ENCODE results near the gene TCP11L2.
"Not testable (repeated sequence)": the region's sequence is repeated elsewhere in the genome, so short reads cannot be mapped to it uniquely, and the experiment has no call there.

TCP11L2 gene

GRCh38 chr12:106307181-106307580 lies 4.6 kb downstream of the TCP11L2 start:
- no peak for DNase-seq
- TF ChIP-seq GATA1 (IDR thresholded peaks at IDR 0.05; ENCODE audit: low read depth, low read length): no peak
- no peak for TF ChIP-seq POLR2A (IDR thresholded peaks at IDR 0.05; ENCODE audit: low read length)

- no peak for TF ChIP-seq GATA1 (IDR thresholded peaks at IDR 0.05; ENCODE audit: low read depth, low read length)
- no peak for TF ChIP-seq POLR2A (IDR thresholded peaks at IDR 0.05; ENCODE audit: low read length)
- no peak for DNase-seq
These were observed 5.6 kb downstream of the TCP11L2 start for GRCh38 chr12:106308121-106308520.

- TF ChIP-seq GATA1 (IDR thresholded peaks at IDR 0.05; ENCODE audit: low read depth, low read length) (no peak), POLR2A (IDR thresholded peaks at IDR 0.05; ENCODE audit: low read length) (no peak)
These were observed 6.1 kb downstream of the TCP11L2 start for GRCh38 chr12:106308611-106309010.

GRCh38 chr12:106309671-106310505 lies 7.4 kb downstream of the TCP11L2 start:
- DNase-seq: no peak
- no peak for TF ChIP-seq POLR2A (IDR thresholded peaks at IDR 0.05; ENCODE audit: low read length)
- TF ChIP-seq GATA1 (IDR thresholded peaks at IDR 0.05; ENCODE audit: low read depth, low read length): no peak

More at GRCh38 chr12:106308611-106309010, 6.1 kb downstream of the TCP11L2 start:
- DNase-seq: no peak

- TF ChIP-seq GATA1 (IDR thresholded peaks at IDR 0.05; ENCODE audit: low read depth, low read length): no peak
- no peak for TF ChIP-seq POLR2A (IDR thresholded peaks at IDR 0.05; ENCODE audit: low read length)
- DNase-seq: no peak
These were observed 8.2 kb downstream of the TCP11L2 start for GRCh38 chr12:106310687-106311086.

GRCh38 chr12:106311139-106311538 lies 8.6 kb downstream of the TCP11L2 start:
- TF ChIP-seq GATA1 (IDR thresholded peaks at IDR 0.05; ENCODE audit: low read depth, low read length): no peak
- TF ChIP-seq POLR2A (IDR thresholded peaks at IDR 0.05; ENCODE audit: low read length): no peak
- no peak for DNase-seq

- not testable (repeated sequence) for DNase-seq
These were observed 10.9 kb downstream of the TCP11L2 start for GRCh38 chr12:106313413-106313812.

- DNase-seq: no peak
- TF ChIP-seq GATA1 (IDR thresholded peaks at IDR 0.05; ENCODE audit: low read depth, low read length): no peak
- no peak for TF ChIP-seq POLR2A (IDR thresholded peaks at IDR 0.05; ENCODE audit: low read length)
These were observed 13.0 kb downstream of the TCP11L2 start for GRCh38 chr12:106315523-106315922.

- no peak for DNase-seq
- no peak for TF ChIP-seq GATA1 (IDR thresholded peaks at IDR 0.05; ENCODE audit: low read depth, low read length)
- TF ChIP-seq POLR2A (IDR thresholded peaks at IDR 0.05; ENCODE audit: low read length): no peak
These were observed 15.0 kb downstream of the TCP11L2 start for GRCh38 chr12:106317406-106318082.

- peak; percentile 25 to 50 for DNase-seq
- no peak for TF ChIP-seq GATA1 (IDR thresholded peaks at IDR 0.05; ENCODE audit: low read depth, low read length)
- TF ChIP-seq POLR2A (IDR thresholded peaks at IDR 0.05; ENCODE audit: low read length): no peak
These were observed 18.8 kb downstream of the TCP11L2 start for GRCh38 chr12:106321139-106321850.

- no peak for DNase-seq
- TF ChIP-seq GATA1 (IDR thresholded peaks at IDR 0.05; ENCODE audit: low read depth, low read length) (no peak), POLR2A (IDR thresholded peaks at IDR 0.05; ENCODE audit: low read length) (no peak)
These were observed 21.0 kb downstream of the TCP11L2 start for GRCh38 chr12:106323537-106323936.

- no peak for DNase-seq
These were observed 24.9 kb downstream of the TCP11L2 start for GRCh38 chr12:106327309-106327869.

GRCh38 chr12:106328735-106329134 lies 26.2 kb downstream of the TCP11L2 start:
- no peak for DNase-seq
- TF ChIP-seq GATA1 (IDR thresholded peaks at IDR 0.05; ENCODE audit: low read depth, low read length) (no peak), POLR2A (IDR thresholded peaks at IDR 0.05; ENCODE audit: low read length) (no peak)

More at GRCh38 chr12:106327309-106327869, 24.9 kb downstream of the TCP11L2 start:
- TF ChIP-seq POLR2A (IDR thresholded peaks at IDR 0.05; ENCODE audit: low read length) (no peak), GATA1 (IDR thresholded peaks at IDR 0.05; ENCODE audit: low read depth, low read length) (no peak)
